Stimulated activated CD4-positive, alpha-beta T cell treated with anti-CD3 and anti-CD28 coated beads, Interleukin-15, amount 100 ng/mL, for 48 hours (primary cell): ENCODE data around the gene SMIM34.
"Not testable (repeated sequence)": the region's sequence is repeated elsewhere in the genome, so short reads cannot be mapped to it uniquely, and the experiment has no call there.

Experiments
- DNase-seq, 2 donors: peaks; one replicate each; pipeline ENCODE4 v3.0.0-alpha.2; 2020; ENCODE audit warnings: low read depth in 2 of 2

Gene SMIM34

GRCh38 chr21:34423805-34424204 is at the start of gene SMIM34:
SMIM34 (minus strand) TSS chr21:34423951; CDS start chr21:34423839, 112 bp downstream.
- DNase-seq, result not testable (repeated sequence)

- DNase-seq, result not testable (repeated sequence)
These were observed 43.6 kb upstream of the SMIM34 start for GRCh38 chr21:34467333-34467732.

GRCh38 chr21:34459426-34459825 is 35.7 kb upstream of the SMIM34 start:
- DNase-seq, result not testable (repeated sequence)

GRCh38 chr21:34458266-34458665 is 34.5 kb upstream of the SMIM34 start:
- not testable (repeated sequence) for DNase-seq

- DNase-seq, result not testable (repeated sequence)
These were observed 32.4 kb upstream of the SMIM34 start for GRCh38 chr21:34456180-34456579.

- DNase-seq, result not testable (repeated sequence)
These were observed 31.9 kb upstream of the SMIM34 start for GRCh38 chr21:34455628-34456027.

GRCh38 chr21:34447018-34447417 is 23.3 kb upstream of the SMIM34 start:
- not testable (repeated sequence) for DNase-seq

- DNase-seq, result not testable (repeated sequence)
These were observed 19.7 kb upstream of the SMIM34 start for GRCh38 chr21:34443486-34443885.

- not testable (repeated sequence) for DNase-seq
These were observed 6.0 kb upstream of the SMIM34 start for GRCh38 chr21:34429710-34430109.

GRCh38 chr21:34428441-34428840 is 4.7 kb upstream of the SMIM34 start:
- not testable (repeated sequence) for DNase-seq

- DNase-seq, result not testable (repeated sequence)
These were observed 3.6 kb upstream of the SMIM34 start for GRCh38 chr21:34427339-34427738.

- not testable (repeated sequence) for DNase-seq
These were observed 6.2 kb downstream of the SMIM34 start for GRCh38 chr21:34417448-34418077.

GRCh38 chr21:34407294-34407693 is 16.5 kb downstream of the SMIM34 start:
- not testable (repeated sequence) for DNase-seq

GRCh38 chr21:34406676-34407075 is 17.1 kb downstream of the SMIM34 start:
- not testable (repeated sequence) for DNase-seq

- not testable (repeated sequence) for DNase-seq
These were observed 17.6 kb downstream of the SMIM34 start for GRCh38 chr21:34406102-34406501.

GRCh38 chr21:34405686-34406085 is 18.1 kb downstream of the SMIM34 start:
- not testable (repeated sequence) for DNase-seq

GRCh38 chr21:34404742-34405141 is 19.0 kb downstream of the SMIM34 start:
- DNase-seq, result not testable (repeated sequence)

GRCh38 chr21:34400522-34400921 is 23.2 kb downstream of the SMIM34 start:
- not testable (repeated sequence) for DNase-seq

GRCh38 chr21:34383724-34384415 is 39.9 kb downstream of the SMIM34 start:
- DNase-seq, result not testable (repeated sequence)

- DNase-seq, result not testable (repeated sequence)
These were observed 40.6 kb downstream of the SMIM34 start for GRCh38 chr21:34383138-34383537.

- not testable (repeated sequence) for DNase-seq
These were observed 48.2 kb downstream of the SMIM34 start for GRCh38 chr21:34375619-34375972.

GRCh38 chr21:34374940-34375618 is 48.7 kb downstream of the SMIM34 start, which contains the start of gene SMIM11:
SMIM11 (plus strand) TSS chr21:34375507; CDS start chr21:34379505, 3,998 bp downstream.
- DNase-seq, result not testable (repeated sequence)
